ENCODE results near the gene RGS7. TPM values are rescaled to one million over a fixed set of nuclear protein-coding genes. Genes with fewer than 3 reads are reported as not detected.

The RGS7 gene
- total RNA-seq, 2 experiments from 2014 or later = not detected

- Mint-ChIP-seq H3K9me3 (peaks cover 2% of the 10 kb centered on the region), H3K36me3 (ENCODE audit: low read depth) (no peaks in the 10 kb centered on the region), H3K27me3 (no peaks in the 10 kb centered on the region), H3K27ac (no peak overlapping the region), H3K4me1 (ENCODE audit: low read depth) (no peaks in the 10 kb centered on the region), H3K4me3 (no peak overlapping the region)
- ChIA-PET POLR2A (no interaction called here), CTCF (no interaction called here)
- no peak for ATAC-seq
- intact Hi-C loops (cut with micrococcal nuclease) = no loop called here
- TF ChIP-seq CTCF (IDR thresholded peaks at IDR 0.05) = no peak
- DNase-seq = peak; percentile 38
These were observed 33.4 kb downstream of the RGS7 start for GRCh38 chr1:241323514-241324195.

- ChIA-PET POLR2A (no interaction called here), CTCF (no interaction called here)
- Mint-ChIP-seq H3K27me3 (no peaks in the 10 kb centered on the region), H3K36me3 (ENCODE audit: low read depth) (no peaks in the 10 kb centered on the region), H3K4me1 (ENCODE audit: low read depth) (no peaks in the 10 kb centered on the region), H3K27ac (no peak overlapping the region), H3K4me3 (no peak overlapping the region), H3K9me3 (no peaks in the 10 kb centered on the region)
- no peak for TF ChIP-seq CTCF (IDR thresholded peaks at IDR 0.05)
- ATAC-seq (no peak), DNase-seq (no peak)
- intact Hi-C loops (cut with micrococcal nuclease) = no loop called here
These were observed 39.3 kb downstream of the RGS7 start for GRCh38 chr1:241317676-241318075.

- TF ChIP-seq CTCF (IDR thresholded peaks at IDR 0.05) = no peak
- intact Hi-C loops (cut with micrococcal nuclease) = no loop called here
- no peak for DNase-seq
- H3K4me3 Mint-ChIP-seq = no peak overlapping the region
- no peaks in the 10 kb centered on the region for H3K36me3 Mint-ChIP-seq (ENCODE audit: low read depth)
- H3K27ac Mint-ChIP-seq = no peak overlapping the region
- CTCF ChIA-PET = no interaction called here
- no peaks in the 10 kb centered on the region for H3K4me1 Mint-ChIP-seq (ENCODE audit: low read depth)
- ATAC-seq = no peak
- H3K9me3 Mint-ChIP-seq = no peaks in the 10 kb centered on the region
- POLR2A ChIA-PET = no interaction called here
- H3K27me3 Mint-ChIP-seq = no peaks in the 10 kb centered on the region
These were observed 40.6 kb downstream of the RGS7 start for GRCh38 chr1:241316372-241316771.

- no peaks in the 10 kb centered on the region for H3K9me3 Mint-ChIP-seq
- no peak for TF ChIP-seq CTCF (IDR thresholded peaks at IDR 0.05)
- ChIA-PET POLR2A (interaction anchor here (1.6 kb wide), 1 partner anchor 15 kb away, joined by 3 read pairs; no protein-coding TSS in a partner anchor), CTCF (no interaction called here)
- H3K4me1 Mint-ChIP-seq (ENCODE audit: low read depth) = no peaks in the 10 kb centered on the region
- no peak overlapping the region for H3K27ac Mint-ChIP-seq
- DNase-seq = no peak
- H3K4me3 Mint-ChIP-seq = no peak overlapping the region
- intact Hi-C loops (cut with micrococcal nuclease) = no loop called here
- no peak for ATAC-seq
- H3K36me3 Mint-ChIP-seq (ENCODE audit: low read depth) = no peaks in the 10 kb centered on the region
- no peaks in the 10 kb centered on the region for H3K27me3 Mint-ChIP-seq
These were observed 45.8 kb downstream of the RGS7 start for GRCh38 chr1:241311056-241311746.

GRCh38 chr1:241310451-241310850, 46.6 kb downstream of the RGS7 start:
- Mint-ChIP-seq H3K36me3 (ENCODE audit: low read depth) (no peaks in the 10 kb centered on the region), H3K4me1 (ENCODE audit: low read depth) (no peaks in the 10 kb centered on the region), H3K9me3 (no peaks in the 10 kb centered on the region), H3K27ac (no peak overlapping the region), H3K4me3 (no peak overlapping the region), H3K27me3 (no peaks in the 10 kb centered on the region)
- CTCF ChIA-PET = no interaction called here
- intact Hi-C loops (cut with micrococcal nuclease) = no loop called here
- no peak for TF ChIP-seq CTCF (IDR thresholded peaks at IDR 0.05)
- ATAC-seq (no peak), DNase-seq (no peak)
- POLR2A ChIA-PET = interaction anchor here (1.6 kb wide), 1 partner anchor 15 kb away, joined by 3 read pairs; no protein-coding TSS in a partner anchor
